Measurements from ENCODE around the gene ASAP3.

Gene ASAP3

GRCh38 chr1:23427550-23427949, 56.4 kb downstream of the ASAP3 start:
- Histone ChIP-seq H3K4me1 (ENCODE audit: control insufficient read depth, insufficient read depth, low read depth, low read length) (peaks cover 20% of the 10 kb centered on the region), H3K27me3 (ENCODE audit: control insufficient read depth in 1 of 2, insufficient read depth in 1 of 2, low read length in 2 of 2) (no peaks in the 10 kb centered on the region), H2BK5ac (ENCODE audit: low read depth, low read length, poor library complexity, severe bottlenecking) (no peak overlapping the region), H3K23ac (ENCODE audit: low read length in 2 of 2) (no peak overlapping the region), H3K4ac (ENCODE audit: low read depth in 1 of 2, low read length in 2 of 2) (no peak overlapping the region), H3K9ac (ENCODE audit: low read length) (no peak overlapping the region), H3K18ac (ENCODE audit: low read depth in 1 of 2, low read length in 2 of 2) (no peak overlapping the region), H2BK15ac (ENCODE audit: low read depth, poor library complexity, severe bottlenecking) (no peak overlapping the region), H3K36me3 (ENCODE audit: control insufficient read depth in 1 of 2, insufficient read depth in 2 of 2, low read depth in 1 of 2, low read length in 2 of 2) (peaks cover 27 to 63% of the 10 kb centered on the region in 2 experiments), H2BK120ac (ENCODE audit: low read depth, low read length) (no peak overlapping the region), H3K14ac (ENCODE audit: low read length in 2 of 2) (no peak overlapping the region), H2BK12ac (ENCODE audit: low read length in 2 of 2) (no peak overlapping the region), H2AK5ac (ENCODE audit: low read length, severe bottlenecking) (no peak overlapping the region), H3K79me1 (replicated peaks; ENCODE audit: low read length, poor library complexity, severe bottlenecking) (no peaks in the 10 kb centered on the region), H3K27ac (ENCODE audit: low read length, poor library complexity, severe bottlenecking) (no peak overlapping the region), H3K9me3 (ENCODE audit: control insufficient read depth, low read length) (no peaks in the 10 kb centered on the region), H2AFZ (ENCODE audit: low read depth, low read length) (no peak overlapping the region), H4K8ac (ENCODE audit: low read length) (no peak overlapping the region), H4K91ac (ENCODE audit: low read length) (no peak overlapping the region), H3K4me3 (ENCODE audit: insufficient read depth in 1 of 2, low read depth in 1 of 2, low read length in 2 of 2) (no peak overlapping the region), H3K4me2 (ENCODE audit: low read length, poor library complexity, severe bottlenecking) (no peak overlapping the region)
- 93% methylated on average over 2 of the region's 3 CpGs for WGBS
- no peak for DNase-seq

- Histone ChIP-seq H2BK120ac (ENCODE audit: low read depth, low read length) (no peak overlapping the region), H3K4me1 (ENCODE audit: control insufficient read depth, insufficient read depth, low read depth, low read length) (peaks cover 25% of the 10 kb centered on the region), H2AFZ (ENCODE audit: low read depth, low read length) (no peak overlapping the region), H3K27ac (ENCODE audit: low read length, poor library complexity, severe bottlenecking) (no peak overlapping the region), H3K79me1 (replicated peaks; ENCODE audit: low read length, poor library complexity, severe bottlenecking) (no peaks in the 10 kb centered on the region), H2AK5ac (ENCODE audit: low read length, severe bottlenecking) (no peak overlapping the region), H2BK15ac (ENCODE audit: low read depth, poor library complexity, severe bottlenecking) (no peak overlapping the region), H3K36me3 (ENCODE audit: control insufficient read depth in 1 of 2, insufficient read depth in 2 of 2, low read depth in 1 of 2, low read length in 2 of 2) (peaks cover 23 to 57% of the 10 kb centered on the region in 2 experiments), H3K4me2 (ENCODE audit: low read length, poor library complexity, severe bottlenecking) (no peak overlapping the region), H3K4ac (ENCODE audit: low read depth in 1 of 2, low read length in 2 of 2) (no peak overlapping the region), H4K8ac (ENCODE audit: low read length) (no peak overlapping the region), H3K23ac (ENCODE audit: low read length in 2 of 2) (no peak overlapping the region), H4K91ac (ENCODE audit: low read length) (no peak overlapping the region), H2BK12ac (ENCODE audit: low read length in 2 of 2) (no peak overlapping the region), H3K9ac (ENCODE audit: low read length) (no peak overlapping the region), H3K4me3 (ENCODE audit: insufficient read depth in 1 of 2, low read depth in 1 of 2, low read length in 2 of 2) (no peak overlapping the region), H2BK5ac (ENCODE audit: low read depth, low read length, poor library complexity, severe bottlenecking) (no peak overlapping the region), H3K9me3 (ENCODE audit: control insufficient read depth, low read length) (no peaks in the 10 kb centered on the region), H3K18ac (ENCODE audit: low read depth in 1 of 2, low read length in 2 of 2) (no peak overlapping the region), H3K14ac (ENCODE audit: low read length in 2 of 2) (no peak overlapping the region), H3K27me3 (ENCODE audit: control insufficient read depth in 1 of 2, insufficient read depth in 1 of 2, low read length in 2 of 2) (no peaks in the 10 kb centered on the region)
- WGBS = 100% methylated on average over 2 of the region's 2 CpGs
- DNase-seq = no peak
Observed at GRCh38 chr1:23426828-23427227, 57.2 kb downstream of the ASAP3 start.

- H3K4me3 ChIP-seq (ENCODE audit: insufficient read depth in 1 of 2, low read depth in 1 of 2, low read length in 2 of 2) = peak overlapping the region; percentile 38 to 54
- H3K18ac ChIP-seq (ENCODE audit: low read depth in 1 of 2, low read length in 2 of 2) = peak overlapping the region; percentile 63 to 97
- peak overlapping the region; percentile 71 for H2BK15ac ChIP-seq (ENCODE audit: low read depth, poor library complexity, severe bottlenecking)
- peak overlapping the region; percentile 81 for H4K91ac ChIP-seq (ENCODE audit: low read length)
- peak overlapping the region; percentile 89 for H3K4me2 ChIP-seq (ENCODE audit: low read length, poor library complexity, severe bottlenecking)
- WGBS = 70% methylated on average over 3 of the region's 5 CpGs
- peak overlapping the region; percentile 96 for H2BK120ac ChIP-seq (ENCODE audit: low read depth, low read length)
- H3K4me1 ChIP-seq (ENCODE audit: control insufficient read depth, insufficient read depth, low read depth, low read length) = peaks cover 25% of the 10 kb centered on the region
- peak overlapping the region; percentile 19 for H2AFZ ChIP-seq (ENCODE audit: low read depth, low read length)
- H3K23ac ChIP-seq (ENCODE audit: low read length in 2 of 2) = peak overlapping the region in 1 of 2 experiments; percentile 70
- H2BK12ac ChIP-seq (ENCODE audit: low read length in 2 of 2) = peak overlapping the region; percentile 28 to 96
- H3K27ac ChIP-seq (ENCODE audit: low read length, poor library complexity, severe bottlenecking) = no peak overlapping the region
- H3K79me1 ChIP-seq (replicated peaks; ENCODE audit: low read length, poor library complexity, severe bottlenecking) = peaks cover 2% of the 10 kb centered on the region
- H3K14ac ChIP-seq (ENCODE audit: low read length in 2 of 2) = peak overlapping the region in 1 of 2 experiments; percentile 26
- H3K9me3 ChIP-seq (ENCODE audit: control insufficient read depth, low read length) = no peaks in the 10 kb centered on the region
- H4K8ac ChIP-seq (ENCODE audit: low read length) = peak overlapping the region; percentile 74
- no peak overlapping the region for H2AK5ac ChIP-seq (ENCODE audit: low read length, severe bottlenecking)
- no peaks in the 10 kb centered on the region for H3K27me3 ChIP-seq (ENCODE audit: control insufficient read depth in 1 of 2, insufficient read depth in 1 of 2, low read length in 2 of 2)
- H3K9ac ChIP-seq (ENCODE audit: low read length) = peak overlapping the region; percentile 75
- peak overlapping the region; percentile 63 to 84 for H3K4ac ChIP-seq (ENCODE audit: low read depth in 1 of 2, low read length in 2 of 2)
- DNase-seq = peak; percentile 30
- H2BK5ac ChIP-seq (ENCODE audit: low read depth, low read length, poor library complexity, severe bottlenecking) = no peak overlapping the region
- H3K36me3 ChIP-seq (ENCODE audit: control insufficient read depth in 1 of 2, insufficient read depth in 2 of 2, low read depth in 1 of 2, low read length in 2 of 2) = peaks cover 7 to 40% of the 10 kb centered on the region in 2 experiments
Observed at GRCh38 chr1:23425193-23425494, 58.8 kb downstream of the ASAP3 start.

- 4% methylated on average over 35 of the region's 84 CpGs for WGBS
- peak within 1 kb of the TSS; percentile 70 to 81 for H3K4me3 ChIP-seq (ENCODE audit: insufficient read depth in 1 of 2, low read depth in 1 of 2, low read length in 2 of 2)
- H4K91ac ChIP-seq (ENCODE audit: low read length) = peak within 1 kb of the TSS; percentile 90
- no peak within 1 kb of the TSS for H3K27ac ChIP-seq (ENCODE audit: low read length, poor library complexity, severe bottlenecking)
- no peak within 1 kb of the TSS for H2AK5ac ChIP-seq (ENCODE audit: low read length, severe bottlenecking)
- H3K27me3 ChIP-seq (ENCODE audit: control insufficient read depth in 1 of 2, insufficient read depth in 1 of 2, low read length in 2 of 2) = no peaks in the 10 kb centered on the region
- H3K9me3 ChIP-seq (ENCODE audit: control insufficient read depth, low read length) = no peaks in the 10 kb centered on the region
- H3K4me1 ChIP-seq (ENCODE audit: control insufficient read depth, insufficient read depth, low read depth, low read length) = peaks cover 25% of the 10 kb centered on the region
- H3K23ac ChIP-seq (ENCODE audit: low read length in 2 of 2) = peak within 1 kb of the TSS in 1 of 2 experiments; percentile 81
- peak within 1 kb of the TSS; percentile 96 for H2BK120ac ChIP-seq (ENCODE audit: low read depth, low read length)
- peaks cover 5 to 34% of the 10 kb centered on the region in 2 experiments for H3K36me3 ChIP-seq (ENCODE audit: control insufficient read depth in 1 of 2, insufficient read depth in 2 of 2, low read depth in 1 of 2, low read length in 2 of 2)
- peaks cover 2% of the 10 kb centered on the region for H3K79me1 ChIP-seq (replicated peaks; ENCODE audit: low read length, poor library complexity, severe bottlenecking)
- DNase-seq = peak; percentile 45
- peak within 1 kb of the TSS; percentile 57 to 96 for H2BK12ac ChIP-seq (ENCODE audit: low read length in 2 of 2)
- peak within 1 kb of the TSS; percentile 96 for H2BK15ac ChIP-seq (ENCODE audit: low read depth, poor library complexity, severe bottlenecking)
- H4K8ac ChIP-seq (ENCODE audit: low read length) = peak within 1 kb of the TSS; percentile 95
- H2AFZ ChIP-seq (ENCODE audit: low read depth, low read length) = peak within 1 kb of the TSS; percentile 46
- peak within 1 kb of the TSS in 1 of 2 experiments; percentile 95 for H3K14ac ChIP-seq (ENCODE audit: low read length in 2 of 2)
- H3K4ac ChIP-seq (ENCODE audit: low read depth in 1 of 2, low read length in 2 of 2) = peak within 1 kb of the TSS; percentile 76 to 91
- H2BK5ac ChIP-seq (ENCODE audit: low read depth, low read length, poor library complexity, severe bottlenecking) = no peak within 1 kb of the TSS
- H3K4me2 ChIP-seq (ENCODE audit: low read length, poor library complexity, severe bottlenecking) = peak within 1 kb of the TSS; percentile 96
- H3K9ac ChIP-seq (ENCODE audit: low read length) = peak within 1 kb of the TSS; percentile 75
- H3K18ac ChIP-seq (ENCODE audit: low read depth in 1 of 2, low read length in 2 of 2) = peak within 1 kb of the TSS; percentile 94 to 97
Observed at GRCh38 chr1:23424293-23425192, 59.4 kb downstream of the ASAP3 start, which contains the start of gene TCEA3. Gene TCEA3, minus strand, starts transcription at chr1:23424748. Its CDS starts 115 bp downstream, at chr1:23424633.

Measured in mesenchymal stem cell (in vitro differentiated cells and primary cell).